H9 (cell line): ENCODE measurements around the gene PSMD5. TPM values are rescaled to one million over a fixed set of nuclear protein-coding genes. Genes with fewer than 3 reads are reported as not detected.
A peak's percentile ranks its signal among the peaks of the same experiment; 100 is the strongest.

Experiments
- DNase-seq: peaks from one replicate; pipeline ENCODE4 v3.0.0-alpha.2; 2017
- H2AFZ ChIP-seq: one replicate; pipeline ENCODE4 v1.6.1; 2013; ENCODE audit warnings: mild to moderate bottlenecking, low read length, control low read depth, moderate library complexity
- H2AK5ac ChIP-seq: 2 replicates; pipeline ENCODE4 v1.6.1; 2013; ENCODE audit warnings: low read length, control low read depth, mixed read lengths; ENCODE audit not compliant: insufficient read length
- H2BK120ac ChIP-seq: one replicate; pipeline ENCODE4 v1.6.1; 2013; ENCODE audit warnings: low read depth, mild to moderate bottlenecking, low read length, control low read depth, inconsistent platforms; ENCODE audit not compliant: poor library complexity, severe bottlenecking
- H2BK12ac ChIP-seq: 2 replicates; pipeline ENCODE4 v1.6.1; 2013; ENCODE audit warnings: low read length, control low read depth, mixed read lengths, low read depth; ENCODE audit not compliant: insufficient read length
- H2BK15ac ChIP-seq: 2 replicates; pipeline ENCODE4 v1.6.1; 2013; ENCODE audit warnings: low read depth, low read length, control low read depth
- H2BK20ac ChIP-seq: one replicate; pipeline ENCODE4 v1.6.1; 2013; ENCODE audit warnings: low read depth, mild to moderate bottlenecking, low read length, control low read depth, inconsistent platforms; ENCODE audit not compliant: poor library complexity, severe bottlenecking
- H2BK5ac ChIP-seq: 2 replicates; pipeline ENCODE4 v1.6.1; 2013; ENCODE audit warnings: low read length, control low read depth, mixed read lengths; ENCODE audit not compliant: insufficient read length
- H3K14ac ChIP-seq: 2 replicates; pipeline ENCODE4 v1.6.1; 2013; ENCODE audit warnings: low read length, control low read depth; ENCODE audit not compliant: insufficient read depth
- H3K18ac ChIP-seq: 2 replicates; pipeline ENCODE4 v1.6.1; 2013; ENCODE audit warnings: low read depth, mild to moderate bottlenecking, mixed read lengths, low read length, control low read depth; ENCODE audit not compliant: insufficient read length
- H3K23ac ChIP-seq: 2 replicates; pipeline ENCODE4 v1.6.1; 2013; ENCODE audit warnings: low read length, control low read depth, mixed read lengths, low read depth; ENCODE audit not compliant: insufficient read length
- H3K23me2 ChIP-seq: 2 replicates; pipeline ENCODE4 v1.6.1; 2013; ENCODE audit warnings: low read depth, mild to moderate bottlenecking, mixed read lengths, low read length, control low read depth; ENCODE audit not compliant: insufficient read length, poor library complexity, severe bottlenecking
- H3K27ac ChIP-seq: 2 replicates; pipeline ENCODE4 v1.5.1; 2013; ENCODE audit warnings: low read length, control low read depth, mixed read lengths, low read depth; ENCODE audit not compliant: insufficient read length
- H3K27me3 ChIP-seq: 2 replicates; pipeline ENCODE4 v1.6.1; 2013; ENCODE audit warnings: low read length, control low read depth, inconsistent platforms; ENCODE audit not compliant: insufficient read depth
- H3K4ac ChIP-seq: 2 replicates; pipeline ENCODE4 v1.6.1; 2013; ENCODE audit warnings: low read depth, mild to moderate bottlenecking, control low read depth, inconsistent platforms, low read length, moderate library complexity
- H3K4me1 ChIP-seq: 2 replicates; pipeline ENCODE4 v1.6.1; 2013; ENCODE audit warnings: low read length, control low read depth, inconsistent platforms; ENCODE audit not compliant: insufficient read depth
- H3K4me2 ChIP-seq: 2 replicates; pipeline ENCODE4 v1.6.1; 2013; ENCODE audit warnings: low read length, control low read depth, mixed read lengths; ENCODE audit not compliant: insufficient read length, insufficient read depth
- H3K56ac ChIP-seq: 2 replicates; pipeline ENCODE4 v1.6.1; 2013; ENCODE audit warnings: low read depth, mild to moderate bottlenecking, mixed read lengths, low read length, control low read depth; ENCODE audit not compliant: insufficient read length
- H3K79me1 ChIP-seq: 2 replicates; pipeline ENCODE4 v1.6.1; 2013; ENCODE audit warnings: low read depth, mild to moderate bottlenecking, moderate library complexity, low read length, control low read depth, inconsistent platforms; ENCODE audit not compliant: insufficient read depth, poor library complexity, severe bottlenecking
- H3K79me2 ChIP-seq: 2 replicates; pipeline ENCODE4 v1.6.1; 2013; ENCODE audit warnings: low read length, control low read depth, inconsistent platforms; ENCODE audit not compliant: insufficient read depth
- H3K9ac ChIP-seq: 2 replicates; pipeline ENCODE4 v1.6.1; 2013; ENCODE audit warnings: low read length, control low read depth, mixed read lengths; ENCODE audit not compliant: insufficient read length; ENCODE audit errors: extremely low read depth
- H3K9me3 ChIP-seq: one replicate; pipeline ENCODE4 v1.6.1; 2013; ENCODE audit warnings: low read depth, low read length, inconsistent platforms; ENCODE audit not compliant: control insufficient read depth
- H3T11ph ChIP-seq: one replicate; pipeline ENCODE4 v1.6.1; 2013; ENCODE audit warnings: mild to moderate bottlenecking, low read length, control low read depth, inconsistent platforms
- H4K20me1 ChIP-seq: one replicate; pipeline ENCODE4 v1.6.1; 2013; ENCODE audit not compliant: control insufficient read depth, insufficient read length, insufficient read depth
- H4K5ac ChIP-seq: 2 replicates; pipeline ENCODE4 v1.6.1; 2013; ENCODE audit warnings: low read depth, mild to moderate bottlenecking, mixed read lengths, low read length, control low read depth; ENCODE audit not compliant: insufficient read length
- H4K8ac ChIP-seq: replicated peaks from 2 replicates; pipeline ENCODE4 v1.6.1; 2013; ENCODE audit warnings: low read length, control low read depth, mixed read lengths, low read depth; ENCODE audit not compliant: insufficient read length
- H4K91ac ChIP-seq: 2 replicates; pipeline ENCODE4 v1.6.1; 2013; ENCODE audit warnings: low read depth, mild to moderate bottlenecking, moderate library complexity, mixed read lengths, low read length, control low read depth; ENCODE audit not compliant: insufficient read length
- H3K27ac Mint-ChIP-seq, 3 experiments: 2 replicates in 2 of 3; 3 replicates in 1 of 3; pipeline ENCODE4 v1.8.0; 2020 to 2021; ENCODE audit warnings: mixed read lengths in 3 of 3, mild to moderate bottlenecking in 1 of 3, moderate library complexity in 1 of 3
- H3K27me3 Mint-ChIP-seq: 2 replicates; pipeline ENCODE4 v1.8.0; 2021; ENCODE audit warnings: low read depth, mild to moderate bottlenecking, moderate library complexity, mixed read lengths
- H3K36me3 Mint-ChIP-seq, 3 experiments: 2 replicates in 2 of 3; 3 replicates in 1 of 3; pipeline ENCODE4 v1.8.0; 2020 to 2021; ENCODE audit warnings: low read depth in 3 of 3, mixed read lengths in 3 of 3; ENCODE audit not compliant: insufficient read depth in 1 of 3
- H3K4me1 Mint-ChIP-seq, 2 experiments: 2 replicates each; pipeline ENCODE4 v1.8.0; 2020; ENCODE audit warnings: mixed read lengths in 2 of 2
- H3K4me3 Mint-ChIP-seq, 2 experiments: 2 replicates in 1 of 2; 3 replicates in 1 of 2; pipeline ENCODE4 v1.8.0; 2020 to 2021; ENCODE audit warnings: mild to moderate bottlenecking in 2 of 2, mixed read lengths in 2 of 2, moderate library complexity in 1 of 2
- H3K9me3 Mint-ChIP-seq, 2 experiments: 2 replicates in 1 of 2; 3 replicates in 1 of 2; pipeline ENCODE4 v1.8.0; 2020; ENCODE audit warnings: mild to moderate bottlenecking in 2 of 2, mixed read lengths in 2 of 2, moderate library complexity in 1 of 2
- WGBS: extraction: QIAGEN DNeasy Blood & Tissue Kit; methylation state at CpG from one replicate; pipeline ENCODE4 v1.1.7; 2013; ENCODE audit warnings: missing lambda C conversion rate, low lambda C conversion rate, mixed read lengths; ENCODE audit not compliant: insufficient read length; ENCODE audit errors: extremely low coverage; 5-methylcytosine and 5-hydroxymethylcytosine counted together
- total RNA-seq: library from RNA; stranded (reverse); gene quantifications from 2 replicates; pipeline ENCODE4 v1.2.1, GENCODE V29; 2021
- TF ChIP-seq, protein P1 (sequence below): fragments of 200-600 bp; sonication (generic); conservative IDR thresholded peaks from 3 replicates; pipeline ENCODE4 v1.8.0; 2021; ENCODE audit warnings: antibody characterized with exemption, mild to moderate bottlenecking

PSMD5 gene
- total RNA-seq, 1 experiment from 2014 or later, result 64.9 TPM

DNA sequence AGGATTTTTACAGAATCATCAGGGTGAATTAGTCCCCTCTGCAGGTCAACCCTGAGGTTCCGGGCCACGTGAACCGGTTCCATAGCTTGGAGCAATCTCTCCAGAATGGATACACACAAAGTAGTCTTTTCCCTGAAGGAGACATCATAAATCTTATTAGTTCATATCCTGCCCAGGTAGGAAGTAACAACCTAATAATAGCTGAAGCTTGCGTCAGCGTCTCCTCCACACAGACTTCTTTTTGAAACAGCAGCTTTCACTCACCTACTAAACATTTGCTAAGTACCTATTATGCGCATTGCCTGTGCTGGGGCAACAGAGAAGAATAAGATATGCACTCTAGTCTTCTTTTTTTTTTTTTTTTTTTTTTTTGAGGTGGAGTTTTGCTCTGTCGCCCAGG lies 9.4 kb downstream of the PSMD5 start:
- H3K18ac ChIP-seq, result no peak overlapping the region
- no peak overlapping the region for H3K27ac ChIP-seq
- no peaks in the 10 kb centered on the region for H3K4me1 ChIP-seq
- no peaks in the 10 kb centered on the region for H3K79me1 ChIP-seq
- H3K23ac ChIP-seq, result no peak overlapping the region
- H2BK15ac ChIP-seq, result no peak overlapping the region
- no peak overlapping the region for H3T11ph ChIP-seq
- H4K20me1 ChIP-seq, result no peaks in the 10 kb centered on the region
- H3K23me2 ChIP-seq, result no peaks in the 10 kb centered on the region
- no peak overlapping the region for H3K14ac ChIP-seq
- no peak overlapping the region for H4K5ac ChIP-seq
- no peak overlapping the region for H2AFZ ChIP-seq
- no peak overlapping the region for H2BK12ac ChIP-seq
- H2AK5ac ChIP-seq, result no peak overlapping the region
- H4K91ac ChIP-seq, result no peak overlapping the region
- H2BK20ac ChIP-seq, result no peak overlapping the region
- H3K27me3 ChIP-seq, result no peaks in the 10 kb centered on the region
- TF ChIP-seq, protein P1, sequence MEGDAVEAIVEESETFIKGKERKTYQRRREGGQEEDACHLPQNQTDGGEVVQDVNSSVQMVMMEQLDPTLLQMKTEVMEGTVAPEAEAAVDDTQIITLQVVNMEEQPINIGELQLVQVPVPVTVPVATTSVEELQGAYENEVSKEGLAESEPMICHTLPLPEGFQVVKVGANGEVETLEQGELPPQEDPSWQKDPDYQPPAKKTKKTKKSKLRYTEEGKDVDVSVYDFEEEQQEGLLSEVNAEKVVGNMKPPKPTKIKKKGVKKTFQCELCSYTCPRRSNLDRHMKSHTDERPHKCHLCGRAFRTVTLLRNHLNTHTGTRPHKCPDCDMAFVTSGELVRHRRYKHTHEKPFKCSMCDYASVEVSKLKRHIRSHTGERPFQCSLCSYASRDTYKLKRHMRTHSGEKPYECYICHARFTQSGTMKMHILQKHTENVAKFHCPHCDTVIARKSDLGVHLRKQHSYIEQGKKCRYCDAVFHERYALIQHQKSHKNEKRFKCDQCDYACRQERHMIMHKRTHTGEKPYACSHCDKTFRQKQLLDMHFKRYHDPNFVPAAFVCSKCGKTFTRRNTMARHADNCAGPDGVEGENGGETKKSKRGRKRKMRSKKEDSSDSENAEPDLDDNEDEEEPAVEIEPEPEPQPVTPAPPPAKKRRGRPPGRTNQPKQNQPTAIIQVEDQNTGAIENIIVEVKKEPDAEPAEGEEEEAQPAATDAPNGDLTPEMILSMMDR, result no peak
- H2BK5ac ChIP-seq, result no peak overlapping the region
- peaks cover 2 to 3% of the 10 kb centered on the region in 2 experiments; a peak in 1 of 4 replicates for H3K4me1 Mint-ChIP-seq
- no peaks in the 10 kb centered on the region for H3K9me3 Mint-ChIP-seq
- H3K79me2 ChIP-seq, result no peaks in the 10 kb centered on the region
- no peak overlapping the region for H3K4me2 ChIP-seq
- DNase-seq, result no peak
- no peaks in the 10 kb centered on the region for H3K9me3 ChIP-seq
- H3K4me3 Mint-ChIP-seq, result no peak overlapping the region
- no peak overlapping the region for H3K56ac ChIP-seq
- peaks cover 10 to 60% (median 51%) of the 10 kb centered on the region in 3 experiments; a peak in 6 of 7 replicates for H3K36me3 Mint-ChIP-seq
- H3K27ac Mint-ChIP-seq, result peak overlapping the region in 1 of 3 experiments; percentile 72; a peak in 2 of 7 replicates
- no CpG with 5 or more reads among the region's 7 CpGs for WGBS
- no peaks in the 10 kb centered on the region for H3K27me3 Mint-ChIP-seq
- H4K8ac ChIP-seq, result no peak overlapping the region
- no peak overlapping the region for H3K9ac ChIP-seq
- no peak overlapping the region for H2BK120ac ChIP-seq
- no peak overlapping the region for H3K4ac ChIP-seq
